Testis (tissue), 2 donors: ENCODE measurements around the gene FKBP10.

Source experiments
- CTCF ChIP-seq, 3 experiments: fragments of 450-650 bp in 2 of 3; fragments of 200-600 bp in 1 of 3; sonication (generic) in 1 of 3; IDR thresholded peaks; one replicate each; pipeline ENCODE4 v1.5.1; 2016 to 2019; ENCODE audit warnings: antibody characterized with exemption in 3 of 3, mild to moderate bottlenecking in 2 of 3, moderate library complexity in 1 of 3
- POLR2A ChIP-seq: fragments of 450-650 bp; IDR thresholded peaks from one replicate; pipeline ENCODE4 v1.6.1; 2017; ENCODE audit warnings: antibody characterized with exemption, mild to moderate bottlenecking, moderate library complexity

GRCh38 chr17:41813699-41814124 lies 908 bp downstream of the FKBP10 start:
- TF ChIP-seq POLR2A (no peak), CTCF (IDR thresholded peaks at IDR 0.05) (no peak)
